Sigmoid colon (tissue), 7 donors: ENCODE measurements around the gene POC1B. TPM values are rescaled to one million over a fixed set of nuclear protein-coding genes. Genes with fewer than 3 reads are reported as not detected.

ENCODE experiments used
- DNase-seq: peaks from one replicate; pipeline ENCODE4 v3.0.0-alpha.2; 2019
- H3K27ac ChIP-seq, 4 donors: fragments of 200-600 bp; sonication (generic); one replicate each; pipeline ENCODE4 v1.5.1; 2016 to 2019; ENCODE audit warnings: mild to moderate bottlenecking in 1 of 4
- H3K27me3 ChIP-seq, 3 donors: fragments of 200-600 bp; sonication (generic); one replicate each; pipeline ENCODE4 v1.5.1; 2019; ENCODE audit warnings: mild to moderate bottlenecking in 1 of 3
- H3K36me3 ChIP-seq, 4 donors: fragments of 200-600 bp; sonication (generic); one replicate each; pipeline ENCODE4 v1.5.1; 2016 to 2019
- H3K4me1 ChIP-seq, 4 donors: fragments of 200-600 bp; sonication (generic); one replicate each; pipeline ENCODE4 v1.5.1; 2017 to 2019
- H3K4me3 ChIP-seq, 4 donors: fragments of 200-600 bp; sonication (generic); one replicate each; pipeline ENCODE4 v1.5.1; 2017 to 2019; ENCODE audit warnings: mild to moderate bottlenecking in 2 of 4, moderate library complexity in 1 of 4
- H3K9me3 ChIP-seq, 4 donors: fragments of 200-600 bp in 3 of 4; sonication (generic) in 3 of 4; one replicate each; pipeline versions ENCODE4 v1.5.1 to v1.6.1; 2013 to 2019
- EP300 ChIP-seq, 4 donors: sonication (generic); formaldehyde crosslinking; IDR thresholded peaks; one replicate each; pipeline ENCODE4 v1.6.1; 2017; ENCODE audit warnings: antibody characterized with exemption in 4 of 4
- POLR2A ChIP-seq, 2 donors: fragments of 450-650 bp; IDR thresholded peaks; one replicate each; pipeline ENCODE4 v1.6.1; 2016; ENCODE audit warnings: antibody characterized with exemption in 2 of 2, mild to moderate bottlenecking in 2 of 2, moderate library complexity in 2 of 2
- POLR2AphosphoS5 ChIP-seq, 4 donors: sonication (generic); formaldehyde crosslinking; IDR thresholded peaks; one replicate each; pipeline ENCODE4 v1.6.1; 2017; ENCODE audit warnings: antibody characterized with exemption in 4 of 4
- WGBS, 2 donors: extraction: QIAGEN DNeasy Blood & Tissue Kit; methylation state at CpG; one replicate each; pipeline ENCODE4 v1.1.7; 2013; 5-methylcytosine and 5-hydroxymethylcytosine counted together
- intact Hi-C: fragments of 100-400 bp; cut with DNase I; formaldehyde crosslinking; loops from one replicate; pipeline ENCODE4 v1.15.1; 2023
- polyA plus RNA-seq, 3 donors: library from polyadenylated mRNA; stranded (reverse); fragments of 200-250 nt; gene quantifications; one replicate each; pipeline ENCODE4 v1.2.3, GENCODE V29; 2013
- total RNA-seq, 4 donors: library from RNA; depleted of rRNA; stranded (reverse); fragments of >200 nt; gene quantifications; one replicate each; pipeline ENCODE4 v1.1.0, GENCODE V29; 2016
- TF ChIP-seq, protein P1 (sequence below), 4 experiments: fragments of 450-650 bp in 3 of 4; fragments of 200-600 bp in 1 of 4; IDR thresholded peaks; one replicate each; pipeline ENCODE4 v1.5.1; 2016 to 2019; ENCODE audit warnings: antibody characterized with exemption in 4 of 4, mild to moderate bottlenecking in 3 of 4, moderate library complexity in 2 of 4
- donor health status: healthy with polysubstance abuse.
- donor health status: Bipolar disorder and iron deficiency.
- donor health status: healthy.

The POC1B gene
- total and polyA plus RNA-seq, 7 donors, result 12.5 to 31.7 (median 28.1) TPM

DNA sequence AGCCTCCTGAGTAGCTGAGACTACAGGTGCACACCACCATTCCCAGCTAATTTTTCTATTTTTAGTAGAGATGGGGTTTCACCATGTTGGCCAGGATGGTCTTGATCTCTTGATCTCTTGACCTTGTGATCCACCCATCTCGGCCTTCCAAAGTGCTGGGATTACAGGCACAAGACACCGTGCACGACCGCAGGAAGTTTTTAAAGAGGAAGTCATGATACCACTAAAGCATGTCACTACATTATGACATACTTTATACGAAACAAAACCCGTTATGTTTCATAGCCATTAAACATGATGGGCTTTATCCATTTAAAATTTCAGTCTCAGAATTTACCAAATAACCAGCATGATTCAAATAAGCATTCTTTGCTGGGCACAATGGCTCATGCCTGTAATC, 89.8 kb downstream of the POC1B start:
- no peak overlapping the region for H3K27ac ChIP-seq
- TF ChIP-seq POLR2AphosphoS5 (IDR thresholded peaks at IDR 0.05), result no peak
- no peak for TF ChIP-seq POLR2A (IDR thresholded peaks at IDR 0.05)
- TF ChIP-seq, protein P1, sequence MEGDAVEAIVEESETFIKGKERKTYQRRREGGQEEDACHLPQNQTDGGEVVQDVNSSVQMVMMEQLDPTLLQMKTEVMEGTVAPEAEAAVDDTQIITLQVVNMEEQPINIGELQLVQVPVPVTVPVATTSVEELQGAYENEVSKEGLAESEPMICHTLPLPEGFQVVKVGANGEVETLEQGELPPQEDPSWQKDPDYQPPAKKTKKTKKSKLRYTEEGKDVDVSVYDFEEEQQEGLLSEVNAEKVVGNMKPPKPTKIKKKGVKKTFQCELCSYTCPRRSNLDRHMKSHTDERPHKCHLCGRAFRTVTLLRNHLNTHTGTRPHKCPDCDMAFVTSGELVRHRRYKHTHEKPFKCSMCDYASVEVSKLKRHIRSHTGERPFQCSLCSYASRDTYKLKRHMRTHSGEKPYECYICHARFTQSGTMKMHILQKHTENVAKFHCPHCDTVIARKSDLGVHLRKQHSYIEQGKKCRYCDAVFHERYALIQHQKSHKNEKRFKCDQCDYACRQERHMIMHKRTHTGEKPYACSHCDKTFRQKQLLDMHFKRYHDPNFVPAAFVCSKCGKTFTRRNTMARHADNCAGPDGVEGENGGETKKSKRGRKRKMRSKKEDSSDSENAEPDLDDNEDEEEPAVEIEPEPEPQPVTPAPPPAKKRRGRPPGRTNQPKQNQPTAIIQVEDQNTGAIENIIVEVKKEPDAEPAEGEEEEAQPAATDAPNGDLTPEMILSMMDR (IDR thresholded peaks at IDR 0.05), result no peak
- TF ChIP-seq EP300 (IDR thresholded peaks at IDR 0.05), result no peak
- WGBS, 2 donors, result 89 to 95% methylated on average over 6 of the region's 6 CpGs
- DNase-seq, result no peak
- H3K36me3 ChIP-seq, result no peaks in the 10 kb centered on the region
- no peaks in the 10 kb centered on the region for H3K9me3 ChIP-seq
- no peaks in the 10 kb centered on the region for H3K27me3 ChIP-seq
- H3K4me1 ChIP-seq, result no peaks in the 10 kb centered on the region
- intact Hi-C loops, result no loop called here
- H3K4me3 ChIP-seq, result no peak overlapping the region

DNA sequence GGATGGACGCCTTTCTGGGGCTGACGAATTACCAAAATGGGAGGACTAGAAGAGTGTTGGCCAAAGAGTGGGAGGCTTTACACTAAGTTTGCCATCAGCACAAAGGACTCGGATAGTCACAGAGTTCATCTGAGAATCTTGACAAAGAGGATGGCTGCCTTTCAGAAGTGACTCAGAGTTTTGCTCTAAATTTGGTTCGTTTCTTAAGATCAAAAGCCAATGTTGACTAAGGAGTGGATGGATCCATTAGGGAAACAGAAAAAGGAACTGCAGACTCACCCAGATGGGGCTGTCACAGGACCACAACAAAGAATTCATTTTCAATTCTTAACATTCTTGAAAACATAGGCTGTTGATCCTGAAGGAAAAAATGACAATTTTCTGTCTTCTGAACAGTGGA, 92.2 kb downstream of the POC1B start:
- TF ChIP-seq EP300 (IDR thresholded peaks at IDR 0.05) (no peak), POLR2AphosphoS5 (IDR thresholded peaks at IDR 0.05) (no peak), POLR2A (IDR thresholded peaks at IDR 0.05) (no peak)
- TF ChIP-seq, protein P1 (IDR thresholded peaks at IDR 0.05), result no peak
- intact Hi-C loops, result no loop called here
- WGBS, 2 donors, result 89% methylated on average over 4 of the region's 4 CpGs
- Histone ChIP-seq H3K27ac (no peak overlapping the region), H3K4me1 (no peaks in the 10 kb centered on the region), H3K27me3 (no peaks in the 10 kb centered on the region), H3K4me3 (no peak overlapping the region), H3K36me3 (no peaks in the 10 kb centered on the region), H3K9me3 (no peaks in the 10 kb centered on the region)
- DNase-seq, result no peak

DNA sequence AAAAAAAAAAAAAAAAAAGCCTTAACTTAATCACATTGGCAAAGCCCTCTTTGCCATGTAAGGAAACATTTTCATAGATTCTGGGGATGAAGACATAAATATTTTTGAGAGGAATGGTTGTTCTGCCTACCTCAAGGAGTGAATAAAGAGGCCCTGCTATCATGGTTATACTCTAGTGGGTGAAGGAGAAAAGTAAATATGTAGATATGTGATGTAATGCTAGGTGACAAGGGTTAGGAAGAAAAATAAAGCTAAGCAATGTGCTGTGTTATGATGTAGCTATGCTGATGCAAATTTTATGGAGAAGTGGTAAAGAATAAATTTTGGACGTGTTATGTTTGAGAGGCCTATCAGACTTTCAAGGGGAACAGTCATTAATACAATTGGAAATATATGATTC, 93.5 kb downstream of the POC1B start:
- Histone ChIP-seq H3K4me1 (no peaks in the 10 kb centered on the region), H3K9me3 (no peaks in the 10 kb centered on the region), H3K27me3 (no peaks in the 10 kb centered on the region), H3K27ac (no peak overlapping the region), H3K36me3 (no peaks in the 10 kb centered on the region), H3K4me3 (no peak overlapping the region)
- intact Hi-C loops, result no loop called here
- TF ChIP-seq, protein P1 (IDR thresholded peaks at IDR 0.05), result no peak
- TF ChIP-seq EP300 (IDR thresholded peaks at IDR 0.05), result no peak
- TF ChIP-seq POLR2A (IDR thresholded peaks at IDR 0.05), result no peak
- TF ChIP-seq POLR2AphosphoS5 (IDR thresholded peaks at IDR 0.05), result no peak
- no peak for DNase-seq
- 96 to 99% methylated on average over 1 of the region's 1 CpG for WGBS, 2 donors

DNA sequence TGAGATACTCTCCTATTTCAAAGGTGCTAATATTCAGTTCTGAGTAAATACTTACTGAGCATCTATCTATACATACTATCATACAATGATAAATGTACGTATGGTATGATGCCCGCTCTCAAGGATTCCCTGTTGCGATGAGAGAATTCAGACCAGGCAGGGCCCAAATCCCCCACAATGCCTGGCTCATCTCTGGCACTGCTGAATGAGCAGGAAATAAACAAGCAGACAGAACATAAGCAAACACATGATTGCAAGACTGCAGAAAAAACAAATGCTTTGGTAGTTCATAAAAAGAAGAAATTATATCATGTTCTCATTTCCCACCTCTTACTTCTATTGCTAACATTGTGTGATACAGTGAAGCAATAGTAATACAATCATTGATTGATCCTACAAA, 96.3 kb downstream of the POC1B start:
- no peaks in the 10 kb centered on the region for H3K27me3 ChIP-seq
- WGBS, 2 donors, result 94 to 98% methylated on average over 3 of the region's 3 CpGs
- DNase-seq, result no peak
- TF ChIP-seq POLR2A (IDR thresholded peaks at IDR 0.05), result no peak
- TF ChIP-seq, protein P1 (IDR thresholded peaks at IDR 0.05), result no peak
- TF ChIP-seq POLR2AphosphoS5 (IDR thresholded peaks at IDR 0.05), result no peak
- no peak for TF ChIP-seq EP300 (IDR thresholded peaks at IDR 0.05)
- intact Hi-C loops, result no loop called here
- H3K4me3 ChIP-seq, result no peak overlapping the region
- H3K9me3 ChIP-seq, result no peaks in the 10 kb centered on the region
- H3K36me3 ChIP-seq, result peaks cover 0 to 5% (median 0%) of the 10 kb centered on the region in 4 donors
- H3K4me1 ChIP-seq, result no peaks in the 10 kb centered on the region
- no peak overlapping the region for H3K27ac ChIP-seq

DNA sequence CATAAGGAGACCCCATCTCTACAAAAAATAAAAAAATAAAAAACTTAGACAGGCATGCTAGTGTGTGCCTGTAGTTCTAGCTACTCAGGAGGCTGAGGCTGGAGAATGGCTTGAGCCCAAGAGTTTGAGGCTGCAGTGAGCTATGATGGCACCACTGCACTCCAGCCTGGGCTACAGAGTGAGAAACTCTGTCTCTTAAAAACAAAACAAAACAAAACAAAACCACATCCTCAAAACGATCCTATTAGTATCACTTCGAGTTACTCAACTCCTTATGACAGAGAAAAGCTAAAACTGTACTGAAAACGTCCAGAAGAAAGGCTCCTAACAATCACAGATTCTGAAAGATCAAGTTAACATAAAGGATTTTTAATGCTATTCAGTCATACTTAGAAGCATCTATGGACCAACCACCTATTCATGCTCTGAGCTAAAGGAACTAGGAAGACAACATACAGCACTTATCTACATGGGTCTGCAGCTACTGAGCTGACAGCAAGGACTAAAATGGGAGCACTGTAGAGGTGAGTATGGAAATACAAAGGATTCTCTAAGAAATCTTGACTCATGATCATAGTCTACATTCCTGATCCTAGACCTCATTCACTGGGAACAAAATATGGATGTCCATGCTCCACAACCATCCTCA, 98.2 kb downstream of the POC1B start:
- no peaks in the 10 kb centered on the region for H3K27me3 ChIP-seq
- no peaks in the 10 kb centered on the region for H3K4me1 ChIP-seq
- H3K27ac ChIP-seq, result no peak overlapping the region
- TF ChIP-seq EP300 (IDR thresholded peaks at IDR 0.05) (no peak), POLR2AphosphoS5 (IDR thresholded peaks at IDR 0.05) (no peak), POLR2A (IDR thresholded peaks at IDR 0.05) (no peak)
- TF ChIP-seq, protein P1 (IDR thresholded peaks at IDR 0.05), result no peak
- peaks cover 0 to 9% (median 0%) of the 10 kb centered on the region in 4 donors for H3K36me3 ChIP-seq
- 54 to 79% methylated on average over 3 of the region's 3 CpGs for WGBS, 2 donors
- intact Hi-C loops, result no loop called here
- no peaks in the 10 kb centered on the region for H3K9me3 ChIP-seq
- no peak for DNase-seq
- no peak overlapping the region for H3K4me3 ChIP-seq
